Measurements from ENCODE around the gene CDK10. TPM values are rescaled to one million over a fixed set of nuclear protein-coding genes. Genes with fewer than 3 reads are reported as not detected.

Gene CDK10
- total RNA-seq, 1 experiment from 2014 or later, result 52.6 TPM

GRCh38 chr16:89667633-89668032 is 18.9 kb upstream of the CDK10 start:
- ChIA-PET POLR2A (no interaction called here), CTCF (no interaction called here)
- no TSS peak for BruUV-seq (replicated peaks)
- TF ChIP-seq, protein P1, sequence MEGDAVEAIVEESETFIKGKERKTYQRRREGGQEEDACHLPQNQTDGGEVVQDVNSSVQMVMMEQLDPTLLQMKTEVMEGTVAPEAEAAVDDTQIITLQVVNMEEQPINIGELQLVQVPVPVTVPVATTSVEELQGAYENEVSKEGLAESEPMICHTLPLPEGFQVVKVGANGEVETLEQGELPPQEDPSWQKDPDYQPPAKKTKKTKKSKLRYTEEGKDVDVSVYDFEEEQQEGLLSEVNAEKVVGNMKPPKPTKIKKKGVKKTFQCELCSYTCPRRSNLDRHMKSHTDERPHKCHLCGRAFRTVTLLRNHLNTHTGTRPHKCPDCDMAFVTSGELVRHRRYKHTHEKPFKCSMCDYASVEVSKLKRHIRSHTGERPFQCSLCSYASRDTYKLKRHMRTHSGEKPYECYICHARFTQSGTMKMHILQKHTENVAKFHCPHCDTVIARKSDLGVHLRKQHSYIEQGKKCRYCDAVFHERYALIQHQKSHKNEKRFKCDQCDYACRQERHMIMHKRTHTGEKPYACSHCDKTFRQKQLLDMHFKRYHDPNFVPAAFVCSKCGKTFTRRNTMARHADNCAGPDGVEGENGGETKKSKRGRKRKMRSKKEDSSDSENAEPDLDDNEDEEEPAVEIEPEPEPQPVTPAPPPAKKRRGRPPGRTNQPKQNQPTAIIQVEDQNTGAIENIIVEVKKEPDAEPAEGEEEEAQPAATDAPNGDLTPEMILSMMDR (IDR thresholded peaks at IDR 0.05), result no peak
- TF ChIP-seq TCF7L2 (IDR thresholded peaks at IDR 0.05; ENCODE audit: low read depth, low read length), result no peak
- TF ChIP-seq POLR2AphosphoS5 (IDR thresholded peaks at IDR 0.05; ENCODE audit: low read depth, low read length), result no peak
- no peak for TF ChIP-seq SIN3A (IDR thresholded peaks at IDR 0.05; ENCODE audit: borderline replicate concordance, insufficient read depth, low read depth, low read length)
- no peak for TF ChIP-seq REST (IDR thresholded peaks at IDR 0.05; ENCODE audit: insufficient read depth in 1 of 2, low read depth in 2 of 2, low read length in 1 of 2)
- Histone ChIP-seq H3K27me3 (ENCODE audit: control insufficient read depth, insufficient read depth, low read length) (no peaks in the 10 kb centered on the region), H3K9me3 (ENCODE audit: control insufficient read depth, insufficient read depth, low read depth, low read length) (no peaks in the 10 kb centered on the region), H3K4me1 (ENCODE audit: control insufficient read depth, insufficient read depth, low read length) (no peaks in the 10 kb centered on the region), H3K4me3 (ENCODE audit: low read depth in 2 of 2, low read length in 2 of 2) (no peak overlapping the region), H3K36me3 (ENCODE audit: control insufficient read depth, insufficient read depth, low read length) (no peaks in the 10 kb centered on the region), H3K27ac (ENCODE audit: low read length) (no peak overlapping the region)
- DNase-seq (ENCODE audit: low read depth, low spot score), result no peak
- in situ Hi-C loops (cut with HindIII; ENCODE audit: low pct_unique_long_range_greater_than_20kb, low sequenced_read_pairs) (no loop called here), intact Hi-C loops (cut with micrococcal nuclease; ENCODE audit: unreplicated experiment) (no loop called here)
- no peak for ATAC-seq

DNA sequence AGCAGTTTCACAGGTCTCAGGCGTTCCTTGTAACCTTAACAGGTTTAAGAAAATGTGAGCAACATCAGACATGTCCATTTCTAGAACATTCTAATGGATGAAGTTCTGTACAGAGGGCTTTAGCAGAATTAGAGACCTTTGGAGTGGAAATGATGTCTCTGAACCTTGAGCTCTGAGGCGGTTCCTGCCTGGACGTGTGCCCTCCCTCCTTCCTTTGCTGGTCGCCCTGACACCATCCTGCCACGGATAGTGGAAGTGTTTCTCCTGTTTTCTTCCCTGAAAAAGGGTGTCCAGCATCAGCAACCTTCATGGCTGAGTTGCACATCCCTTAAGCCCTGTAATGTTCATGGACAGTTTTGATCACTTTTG is 17.7 kb upstream of the CDK10 start:
- CTCF ChIA-PET, result no interaction called here
- POLR2A ChIA-PET, result no interaction called here
- in situ Hi-C loops (cut with HindIII; ENCODE audit: low pct_unique_long_range_greater_than_20kb, low sequenced_read_pairs), result no loop called here
- BruUV-seq (replicated peaks), result no TSS peak
- no peaks in the 10 kb centered on the region for H3K4me1 ChIP-seq (ENCODE audit: control insufficient read depth, insufficient read depth, low read length)
- no peaks in the 10 kb centered on the region for H3K9me3 ChIP-seq (ENCODE audit: control insufficient read depth, insufficient read depth, low read depth, low read length)
- no peak overlapping the region for H3K4me3 ChIP-seq (ENCODE audit: low read depth in 2 of 2, low read length in 2 of 2)
- no peak overlapping the region for H3K27ac ChIP-seq (ENCODE audit: low read length)
- intact Hi-C loops (cut with micrococcal nuclease; ENCODE audit: unreplicated experiment), result no loop called here
- no peaks in the 10 kb centered on the region for H3K36me3 ChIP-seq (ENCODE audit: control insufficient read depth, insufficient read depth, low read length)
- DNase-seq (ENCODE audit: low read depth, low spot score) (no peak), ATAC-seq (no peak)
- H3K27me3 ChIP-seq (ENCODE audit: control insufficient read depth, insufficient read depth, low read length), result no peaks in the 10 kb centered on the region
- TF ChIP-seq SIN3A (IDR thresholded peaks at IDR 0.05; ENCODE audit: borderline replicate concordance, insufficient read depth, low read depth, low read length) (no peak), POLR2AphosphoS5 (IDR thresholded peaks at IDR 0.05; ENCODE audit: low read depth, low read length) (no peak), TCF7L2 (IDR thresholded peaks at IDR 0.05; ENCODE audit: low read depth, low read length) (no peak), REST (IDR thresholded peaks at IDR 0.05; ENCODE audit: insufficient read depth in 1 of 2, low read depth in 2 of 2, low read length in 1 of 2) (no peak)
- TF ChIP-seq, protein P1 (IDR thresholded peaks at IDR 0.05), result no peak
